Hematopoietic multipotent progenitor cell treated with erythropoietin and hydrocortisone succinate and interleukin-3 and kit ligand, for 8 days (in vitro differentiated cells): ENCODE data around the gene RPS6KA4.
A peak's percentile ranks its signal among the peaks of the same experiment; 100 is the strongest.
"Not testable (repeated sequence)": the region's sequence is repeated elsewhere in the genome, so short reads cannot be mapped to it uniquely, and the experiment has no call there.

Experiments used
- DNase-seq: peaks from one replicate; pipeline ENCODE4 v3.0.0-alpha.2; 2015

RPS6KA4 gene

GRCh38 chr11:64358907-64359711, at the start of gene RPS6KA4:
Gene RPS6KA4 (plus strand): TSS chr11:64359162. CDS start chr11:64359236, 74 bp downstream.
- DNase-seq, result peak; percentile 61

DNA sequence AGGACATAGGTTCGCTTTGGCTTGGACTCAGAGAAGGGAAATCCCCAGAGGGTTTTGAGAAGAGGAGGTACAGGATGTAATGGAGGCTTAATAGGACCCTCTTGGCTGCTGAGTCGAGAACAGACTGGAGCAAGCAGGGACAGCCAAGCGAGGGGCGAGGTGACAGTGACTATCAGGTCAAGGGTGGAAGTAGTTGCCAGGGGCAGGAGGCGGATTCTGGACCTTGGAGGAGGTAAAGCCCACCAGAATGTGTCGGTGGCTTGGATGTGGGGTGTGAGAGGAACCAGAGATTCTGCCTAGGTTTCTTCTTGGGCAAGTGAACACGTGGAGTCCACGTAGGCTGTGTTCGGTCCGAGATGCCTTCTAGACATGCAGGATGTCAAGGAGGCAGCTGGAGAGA, 46.0 kb upstream of the RPS6KA4 start:
- DNase-seq, result no peak

DNA sequence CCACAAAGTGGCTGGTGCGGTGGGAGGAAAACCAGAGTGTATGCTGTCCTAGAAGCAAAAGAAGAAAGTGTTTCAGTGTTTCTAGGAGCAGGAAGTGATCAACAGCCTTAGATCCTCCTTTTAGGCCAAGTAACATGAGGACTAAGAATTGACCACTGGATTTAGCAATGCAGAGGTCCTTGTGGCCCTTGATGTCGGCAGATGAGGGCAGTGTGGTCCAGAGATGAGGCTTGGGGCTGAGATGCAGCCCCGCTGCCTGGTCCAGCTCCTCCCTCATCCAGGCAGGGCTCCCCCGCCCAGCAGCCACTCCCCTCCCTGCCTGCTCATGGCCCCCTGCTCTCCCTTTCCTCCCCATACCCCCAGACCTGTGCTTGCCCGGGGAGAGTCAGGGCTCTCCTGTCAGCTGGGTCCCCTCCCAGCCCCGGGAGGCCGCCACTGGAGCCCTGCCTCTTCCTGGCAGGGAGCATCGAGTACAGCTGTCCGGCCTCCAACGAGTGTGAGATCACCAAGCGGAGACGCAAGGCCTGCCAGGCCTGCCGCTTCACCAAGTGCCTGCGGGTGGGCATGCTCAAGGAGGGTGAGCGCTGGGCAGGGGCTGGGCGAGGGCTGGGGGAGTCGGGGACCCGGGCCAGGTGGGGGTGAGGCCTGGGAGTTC, 45.3 kb upstream of the RPS6KA4 start:
- no peak for DNase-seq

DNA sequence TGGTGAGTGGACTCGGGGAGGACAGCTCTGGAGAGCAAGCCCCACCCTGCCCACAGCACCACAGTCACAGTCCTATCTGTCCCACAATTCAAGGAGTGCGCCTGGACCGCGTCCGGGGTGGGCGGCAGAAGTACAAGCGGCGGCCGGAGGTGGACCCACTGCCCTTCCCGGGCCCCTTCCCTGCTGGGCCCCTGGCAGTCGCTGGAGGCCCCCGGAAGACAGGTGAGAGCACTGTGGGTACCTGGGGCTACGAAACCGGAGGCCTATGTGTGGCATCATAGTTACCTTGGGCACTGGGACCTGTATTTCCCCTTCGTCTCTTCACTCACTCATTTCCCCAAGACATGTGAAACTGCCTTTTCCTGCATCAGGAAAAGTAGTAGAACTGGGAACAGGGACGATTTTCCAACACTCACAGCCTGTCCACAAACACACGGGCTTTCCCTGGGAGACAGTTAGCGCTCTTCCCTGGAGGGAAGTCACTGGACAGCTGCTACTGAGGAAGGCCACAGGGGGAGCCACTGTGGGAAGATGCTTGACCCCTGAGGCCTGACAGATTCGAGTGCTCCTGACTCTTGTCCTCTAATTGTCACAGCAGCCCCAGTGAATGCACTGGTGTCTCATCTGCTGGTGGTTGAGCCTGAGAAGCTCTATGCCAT, 44.7 kb upstream of the RPS6KA4 start:
- no peak for DNase-seq

- no peak for DNase-seq
These were observed 44.0 kb upstream of the RPS6KA4 start for GRCh38 chr11:64314805-64315561.

DNA sequence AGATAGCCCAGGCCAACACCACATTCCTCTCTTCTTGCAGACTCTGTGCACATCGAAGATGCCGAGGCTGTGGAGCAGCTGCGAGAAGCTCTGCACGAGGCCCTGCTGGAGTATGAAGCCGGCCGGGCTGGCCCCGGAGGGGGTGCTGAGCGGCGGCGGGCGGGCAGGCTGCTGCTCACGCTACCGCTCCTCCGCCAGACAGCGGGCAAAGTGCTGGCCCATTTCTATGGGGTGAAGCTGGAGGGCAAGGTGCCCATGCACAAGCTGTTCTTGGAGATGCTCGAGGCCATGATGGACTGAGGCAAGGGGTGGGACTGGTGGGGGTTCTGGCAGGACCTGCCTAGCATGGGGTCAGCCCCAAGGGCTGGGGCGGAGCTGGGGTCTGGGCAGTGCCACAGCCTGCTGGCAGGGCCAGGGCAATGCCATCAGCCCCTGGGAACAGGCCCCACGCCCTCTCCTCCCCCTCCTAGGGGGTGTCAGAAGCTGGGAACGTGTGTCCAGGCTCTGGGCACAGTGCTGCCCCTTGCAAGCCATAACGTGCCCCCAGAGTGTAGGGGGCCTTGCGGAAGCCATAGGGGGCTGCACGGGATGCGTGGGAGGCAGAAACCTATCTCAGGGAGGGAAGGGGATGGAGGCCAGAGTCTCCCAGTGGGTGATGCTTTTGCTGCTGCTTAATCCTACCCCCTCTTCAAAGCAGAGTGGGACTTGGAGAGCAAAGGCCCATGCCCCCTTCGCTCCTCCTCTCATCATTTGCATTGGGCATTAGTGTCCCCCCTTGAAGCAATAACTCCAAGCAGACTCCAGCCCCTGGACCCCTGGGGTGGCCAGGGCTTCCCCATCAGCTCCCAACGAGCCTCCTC, 43.1 kb upstream of the RPS6KA4 start:
- not testable (repeated sequence) for DNase-seq

DNA sequence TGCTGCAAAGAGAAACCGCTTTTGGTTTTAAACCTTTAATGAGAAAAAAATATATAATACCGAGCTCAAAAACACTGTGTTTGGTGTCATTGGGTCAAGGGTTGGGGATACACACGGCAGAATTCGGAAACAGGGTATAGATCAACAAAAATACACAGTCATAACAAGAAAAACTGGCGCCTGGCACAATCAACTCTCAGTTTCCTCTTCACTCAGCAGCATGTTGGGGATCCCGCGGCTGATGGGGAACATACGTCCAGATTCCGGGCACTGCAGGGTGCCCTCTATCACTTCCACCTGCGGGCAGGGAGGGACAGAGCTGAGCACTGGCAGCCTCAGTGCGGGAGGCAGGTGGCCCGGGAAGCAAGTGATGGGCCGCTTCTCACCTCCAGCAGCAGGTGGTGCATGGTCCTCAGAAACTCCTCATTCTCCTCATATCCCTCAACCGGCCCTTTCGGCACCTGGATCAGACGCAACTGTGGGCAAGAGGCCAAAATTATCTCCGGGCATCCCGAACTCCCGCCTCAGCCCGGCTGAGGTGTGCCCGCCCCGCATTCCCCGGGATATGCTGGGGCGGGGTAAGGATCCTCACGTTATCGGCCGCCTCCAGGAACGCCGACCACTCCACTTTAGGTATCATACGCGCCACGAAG, 42.2 kb upstream of the RPS6KA4 start:
- DNase-seq, result peak; percentile 39

- DNase-seq, result peak; percentile 99
These were observed 41.5 kb upstream of the RPS6KA4 start, which contains the start of gene TRMT112 for GRCh38 chr11:64317325-64317960. Gene TRMT112 (minus strand): TSS chr11:64317559. CDS start chr11:64317526, 33 bp downstream.

DNA sequence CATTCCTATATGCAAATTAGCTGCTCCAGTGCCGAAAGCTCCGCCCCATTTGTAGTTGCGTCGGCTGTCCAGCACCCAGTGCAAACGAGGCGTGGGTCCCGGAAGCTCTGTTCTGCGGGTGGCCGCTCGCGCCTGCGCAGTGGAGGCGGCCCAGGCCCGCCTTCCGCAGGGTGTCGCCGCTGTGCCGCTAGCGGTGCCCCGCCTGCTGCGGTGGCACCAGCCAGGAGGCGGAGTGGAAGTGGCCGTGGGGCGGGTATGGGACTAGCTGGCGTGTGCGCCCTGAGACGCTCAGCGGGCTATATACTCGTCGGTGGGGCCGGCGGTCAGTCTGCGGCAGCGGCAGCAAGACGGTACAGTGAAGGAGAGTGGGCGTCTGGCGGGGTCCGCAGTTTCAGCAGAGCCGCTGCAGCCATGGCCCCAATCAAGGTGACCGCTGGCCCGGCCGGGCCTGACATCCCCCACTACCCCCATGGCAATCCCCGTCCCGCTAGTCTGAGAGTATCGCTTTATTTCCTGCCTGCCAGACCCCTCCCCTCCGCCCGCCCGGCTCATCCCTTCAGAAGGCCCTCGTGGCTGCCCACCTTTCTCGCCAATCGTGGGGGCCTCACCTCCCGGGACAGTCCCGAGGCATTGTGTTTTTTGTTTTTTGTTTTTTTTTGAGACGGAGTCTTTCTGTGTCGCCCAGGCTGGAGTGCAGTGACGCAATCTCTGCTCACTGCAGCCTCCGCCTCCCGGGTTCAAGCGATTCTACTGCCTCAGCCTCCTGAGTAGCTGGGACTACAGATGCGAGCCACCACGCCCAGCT, 40.8 kb upstream of the RPS6KA4 start, which contains the start of gene PRDX5:
PRDX5 (plus strand) TSS at position 161 of the 805 bp plus-strand sequence; CDS start at position 256, 95 bp downstream.
- peak; percentile 98 for DNase-seq

GRCh38 chr11:64318766-64319761, 39.9 kb upstream of the RPS6KA4 start:
- no peak for DNase-seq

DNA sequence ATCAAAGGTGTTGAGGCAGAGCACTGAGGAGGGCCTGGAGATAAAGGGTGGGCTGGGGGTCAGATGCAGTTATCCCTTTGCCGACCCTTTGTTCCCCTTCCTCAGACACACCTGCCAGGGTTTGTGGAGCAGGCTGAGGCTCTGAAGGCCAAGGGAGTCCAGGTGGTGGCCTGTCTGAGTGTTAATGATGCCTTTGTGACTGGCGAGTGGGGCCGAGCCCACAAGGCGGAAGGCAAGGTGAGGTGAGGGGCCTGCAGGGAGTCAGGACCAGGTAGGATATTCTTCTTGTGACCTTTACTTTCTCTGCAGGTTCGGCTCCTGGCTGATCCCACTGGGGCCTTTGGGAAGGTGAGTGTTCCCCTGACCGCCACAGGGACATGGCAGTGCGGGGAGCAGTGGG, 38.4 kb upstream of the RPS6KA4 start:
- DNase-seq, result no peak

- no peak for DNase-seq
These were observed 37.9 kb upstream of the RPS6KA4 start for GRCh38 chr11:64321026-64321425.

DNA sequence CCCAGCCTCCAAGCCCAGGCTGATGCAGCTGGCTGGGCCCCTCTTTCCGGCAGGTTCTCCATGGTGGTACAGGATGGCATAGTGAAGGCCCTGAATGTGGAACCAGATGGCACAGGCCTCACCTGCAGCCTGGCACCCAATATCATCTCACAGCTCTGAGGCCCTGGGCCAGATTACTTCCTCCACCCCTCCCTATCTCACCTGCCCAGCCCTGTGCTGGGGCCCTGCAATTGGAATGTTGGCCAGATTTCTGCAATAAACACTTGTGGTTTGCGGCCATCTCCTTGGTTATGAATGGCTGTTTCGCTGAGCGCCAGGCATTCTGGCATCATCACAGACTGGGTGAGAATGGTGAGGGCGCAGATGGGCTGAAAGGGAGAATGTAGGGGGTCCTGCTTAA, 37.4 kb upstream of the RPS6KA4 start:
- DNase-seq, result no peak

- DNase-seq, result no peak
These were observed 36.1 kb upstream of the RPS6KA4 start for GRCh38 chr11:64322925-64323260.

GRCh38 chr11:64323373-64323772, 35.6 kb upstream of the RPS6KA4 start:
- DNase-seq, result no peak

DNA sequence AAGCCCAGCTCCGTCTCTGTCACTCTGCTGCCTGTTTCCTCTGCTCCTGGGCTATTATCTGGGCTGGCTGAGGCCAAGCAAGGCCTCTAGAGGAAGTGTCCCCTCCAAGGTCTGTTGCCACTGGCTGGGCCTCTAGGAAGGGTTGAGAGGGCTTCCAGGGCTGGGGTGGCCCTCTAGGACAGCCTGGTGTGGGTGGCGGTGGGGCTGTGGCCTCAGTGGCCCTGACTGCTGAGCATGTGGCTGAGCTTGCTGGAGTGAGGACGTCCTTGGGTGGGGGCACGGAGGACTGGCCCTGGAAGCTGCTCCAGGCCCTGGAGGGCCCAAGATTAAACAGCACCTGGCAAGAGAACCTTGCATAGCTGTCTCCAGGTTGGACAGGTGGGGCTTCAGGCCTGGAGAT, 35.0 kb upstream of the RPS6KA4 start:
- not testable (repeated sequence) for DNase-seq

DNA sequence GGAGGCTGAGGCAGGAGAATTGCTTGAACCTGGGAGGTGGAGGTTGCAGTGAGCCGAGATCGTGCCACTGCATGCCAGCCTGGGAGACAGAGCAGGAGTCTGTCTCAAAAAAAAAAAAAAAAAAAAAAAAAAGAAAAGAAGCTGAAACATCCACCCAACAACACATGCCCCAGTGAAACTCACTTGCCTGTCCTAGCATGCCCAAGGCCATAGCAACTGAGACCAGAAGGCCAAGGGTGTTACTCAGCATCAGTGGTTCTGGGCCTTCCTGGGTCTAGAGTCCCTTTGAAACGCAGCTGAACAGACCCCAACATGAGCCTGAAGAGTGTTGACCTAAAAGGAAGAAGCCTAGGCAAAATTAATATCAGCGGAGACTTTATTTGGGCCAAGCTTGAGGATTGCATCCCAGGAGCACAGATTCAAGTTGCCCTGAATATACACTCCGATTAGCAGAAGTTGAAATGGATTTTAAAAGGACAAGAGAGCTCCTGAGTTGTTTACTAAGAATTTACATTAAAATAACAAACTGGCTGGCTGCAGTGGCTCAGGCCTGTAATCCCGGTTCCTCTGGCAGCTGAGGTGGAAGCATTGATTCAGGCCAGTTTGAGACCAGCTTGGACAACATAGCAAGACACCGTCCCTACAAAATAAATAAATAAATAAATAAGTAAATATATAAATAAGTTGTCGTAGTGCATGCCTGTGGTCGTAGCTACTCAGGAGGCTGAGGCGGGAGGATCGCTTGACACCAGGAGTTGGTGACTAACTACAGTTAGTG, 34.1 kb upstream of the RPS6KA4 start:
- DNase-seq, result no peak

DNA sequence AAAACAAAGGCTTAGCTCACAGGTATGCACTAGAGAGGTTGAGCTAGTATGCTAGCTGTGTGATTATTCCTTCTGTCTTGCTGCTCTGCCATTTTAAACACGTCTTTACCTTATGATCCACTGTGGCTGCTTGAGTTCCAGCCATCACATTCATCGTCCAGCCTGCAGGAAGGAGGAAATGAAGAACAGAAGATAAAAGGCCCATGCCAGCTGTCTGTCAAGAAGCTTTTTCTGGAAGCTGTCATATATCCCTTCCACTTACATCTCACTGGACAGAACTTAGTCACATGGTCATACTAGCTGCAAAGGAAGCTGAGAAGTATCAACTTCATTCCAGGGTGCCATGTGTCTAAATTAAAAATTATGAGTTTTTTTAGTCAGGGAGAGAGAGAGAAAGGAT, 31.6 kb upstream of the RPS6KA4 start:
- DNase-seq, result no peak
